ENCODE data around the gene KCTD20. TPM values are rescaled to one million over a fixed set of nuclear protein-coding genes. Genes with fewer than 3 reads are reported as not detected.

KCTD20 gene
- polyA plus RNA-seq, 1 donor (not counting 4 experiments of a cell fraction or from before 2014, with no cell fraction given): 31.8 TPM

DNA sequence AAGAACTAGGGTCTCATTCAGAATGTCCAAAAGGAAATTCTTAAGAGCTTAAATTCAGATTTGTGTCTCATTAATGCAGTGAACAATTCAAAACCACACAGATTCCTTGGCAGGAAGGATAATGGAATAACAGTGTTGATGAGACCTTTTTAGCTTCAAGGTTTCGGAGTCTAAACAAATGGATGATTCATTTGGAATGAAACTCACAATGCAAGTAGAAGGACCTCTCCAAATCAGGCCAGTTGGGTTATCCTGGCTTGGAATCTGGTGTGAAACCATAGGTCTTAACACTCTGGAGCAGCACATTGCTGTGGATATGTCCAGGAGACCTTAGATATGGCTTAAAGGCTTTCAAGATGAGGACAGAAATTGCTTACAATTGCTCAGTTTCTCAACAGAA, 44.9 kb downstream of the KCTD20 start:
- H3K27ac ChIP-seq (ENCODE audit: control insufficient read depth, insufficient read depth, low read length): no peak overlapping the region
- DNase-seq (ENCODE audit: low read depth, low spot score) (no peak), FAIRE-seq (no peak)
- no peaks in the 10 kb centered on the region for H3K4me1 ChIP-seq (ENCODE audit: control insufficient read depth, extremely low read depth, insufficient read depth, low read length)
- dilution Hi-C loops (cut with MboI; ENCODE audit: extremely low pct_ligation_motif_present, low sequenced_read_pairs): no loop called here
- H3K36me3 ChIP-seq (ENCODE audit: control insufficient read depth in 2 of 2, extremely low read depth in 1 of 2, insufficient read depth in 2 of 2, low read length in 2 of 2): peaks cover 5 to 12% of the 10 kb centered on the region in 2 experiments
- no peaks in the 10 kb centered on the region for H3K9me3 ChIP-seq (ENCODE audit: control insufficient read depth, low read depth, low read length)
- peaks cover 2% of the 10 kb centered on the region for H3K9me1 ChIP-seq (ENCODE audit: control insufficient read depth, extremely low read depth, insufficient read depth, low read length)
- no peak overlapping the region for H3K9ac ChIP-seq (ENCODE audit: control insufficient read depth, extremely low read depth, insufficient read depth, low read length)
- H3K79me2 ChIP-seq (ENCODE audit: control insufficient read depth, insufficient read depth, low read length): no peaks in the 10 kb centered on the region
- no peaks in the 10 kb centered on the region for H3K27me3 ChIP-seq (ENCODE audit: control insufficient read depth, extremely low read depth, insufficient read depth, low read length)
- H4K20me1 ChIP-seq (ENCODE audit: control insufficient read depth, extremely low read depth, insufficient read depth, low read length): no peaks in the 10 kb centered on the region
- TF ChIP-seq CTCF (optimal IDR thresholded peaks at IDR 0.05 in 1 of 3, IDR thresholded peaks at IDR 0.05 in 1 of 3, conservative IDR thresholded peaks at IDR 0.05 in 1 of 3; ENCODE audit: extremely low read depth in 1 of 3, insufficient read depth in 2 of 3, low read length in 3 of 3): no peak
- TF ChIP-seq EZH2 (IDR thresholded peaks at IDR 0.05; ENCODE audit: low read length): no peak
- H3K4me2 ChIP-seq (ENCODE audit: control insufficient read depth, extremely low read depth, insufficient read depth, low read depth, low read length): no peak overlapping the region
- no peak overlapping the region for H2AFZ ChIP-seq (ENCODE audit: control insufficient read depth, low read length)
- no peak overlapping the region for H3K4me3 ChIP-seq (ENCODE audit: control insufficient read depth in 2 of 3, extremely low read depth in 1 of 3, insufficient read depth in 2 of 3, low read depth in 1 of 3, low read length in 3 of 3)

DNA sequence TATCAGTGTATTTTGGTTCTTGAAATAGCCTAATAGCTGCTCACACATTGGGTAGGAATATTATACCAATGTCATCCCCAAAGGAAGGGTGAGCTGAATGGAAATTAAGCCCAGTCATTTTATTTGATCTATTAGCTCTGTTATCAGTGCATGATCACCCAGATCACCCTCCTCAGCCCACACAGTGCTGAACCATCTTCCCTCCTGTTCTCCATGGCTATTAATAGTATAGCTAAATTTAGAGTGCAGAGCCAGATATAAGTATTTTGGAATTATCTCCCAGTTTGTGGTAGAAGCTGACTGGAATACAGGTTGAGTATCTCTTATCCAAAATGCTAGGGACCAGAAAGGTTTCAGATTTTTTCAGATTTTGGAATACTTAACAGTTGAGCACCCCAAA, 45.4 kb downstream of the KCTD20 start:
- H3K27me3 ChIP-seq (ENCODE audit: control insufficient read depth, extremely low read depth, insufficient read depth, low read length): no peaks in the 10 kb centered on the region
- FAIRE-seq (no peak), DNase-seq (ENCODE audit: low read depth, low spot score) (no peak)
- no peak overlapping the region for H3K4me3 ChIP-seq (ENCODE audit: control insufficient read depth in 2 of 3, extremely low read depth in 1 of 3, insufficient read depth in 2 of 3, low read depth in 1 of 3, low read length in 3 of 3)
- H2AFZ ChIP-seq (ENCODE audit: control insufficient read depth, low read length): no peak overlapping the region
- dilution Hi-C loops (cut with MboI; ENCODE audit: extremely low pct_ligation_motif_present, low sequenced_read_pairs): no loop called here
- H3K9me3 ChIP-seq (ENCODE audit: control insufficient read depth, low read depth, low read length): no peaks in the 10 kb centered on the region
- H3K4me2 ChIP-seq (ENCODE audit: control insufficient read depth, extremely low read depth, insufficient read depth, low read depth, low read length): no peak overlapping the region
- no peak overlapping the region for H3K27ac ChIP-seq (ENCODE audit: control insufficient read depth, insufficient read depth, low read length)
- no peaks in the 10 kb centered on the region for H3K4me1 ChIP-seq (ENCODE audit: control insufficient read depth, extremely low read depth, insufficient read depth, low read length)
- H3K36me3 ChIP-seq (ENCODE audit: control insufficient read depth in 2 of 2, extremely low read depth in 1 of 2, insufficient read depth in 2 of 2, low read length in 2 of 2): peaks cover 5 to 12% of the 10 kb centered on the region in 2 experiments
- no peak overlapping the region for H3K9ac ChIP-seq (ENCODE audit: control insufficient read depth, extremely low read depth, insufficient read depth, low read length)
- no peaks in the 10 kb centered on the region for H3K79me2 ChIP-seq (ENCODE audit: control insufficient read depth, insufficient read depth, low read length)
- no peaks in the 10 kb centered on the region for H4K20me1 ChIP-seq (ENCODE audit: control insufficient read depth, extremely low read depth, insufficient read depth, low read length)
- H3K9me1 ChIP-seq (ENCODE audit: control insufficient read depth, extremely low read depth, insufficient read depth, low read length): peaks cover 2% of the 10 kb centered on the region
- TF ChIP-seq EZH2 (IDR thresholded peaks at IDR 0.05; ENCODE audit: low read length): no peak
- no peak for TF ChIP-seq CTCF (optimal IDR thresholded peaks at IDR 0.05 in 1 of 3, IDR thresholded peaks at IDR 0.05 in 1 of 3, conservative IDR thresholded peaks at IDR 0.05 in 1 of 3; ENCODE audit: extremely low read depth in 1 of 3, insufficient read depth in 2 of 3, low read length in 3 of 3)
